Upper lobe of left lung (tissue), 4 donors: ENCODE results near the gene TMEM207.

Source experiments
- CTCF ChIP-seq, 6 experiments: fragments of 450-650 bp in 4 of 6; fragments of 200-600 bp in 2 of 6; sonication (generic) in 2 of 6; IDR thresholded peaks; one replicate each; pipeline ENCODE4 v1.5.1; 2016 to 2019; ENCODE audit warnings: antibody characterized with exemption in 6 of 6
- EP300 ChIP-seq, 4 donors: sonication (generic); formaldehyde crosslinking; IDR thresholded peaks; one replicate each; pipeline ENCODE4 v1.5.1; 2017; ENCODE audit warnings: antibody characterized with exemption in 4 of 4, control low read depth in 2 of 4

GRCh38 chr3:190384309-190384756, 65.4 kb downstream of the TMEM207 start:
- TF ChIP-seq EP300 (IDR thresholded peaks at IDR 0.05): no peak
- TF ChIP-seq CTCF (IDR thresholded peaks at IDR 0.05): peak in 4 of 6 experiments; percentile 30 to 78 (median 65)
